Measurements from ENCODE around the gene ACTA2.

Gene ACTA2

GRCh38 chr10:88980800-88981199, 28.2 kb upstream of the ACTA2 start:
- no peak for DNase-seq

- no peak for DNase-seq
Observed at GRCh38 chr10:88980247-88980646, 27.7 kb upstream of the ACTA2 start.

- DNase-seq, result no peak
Observed at GRCh38 chr10:88979603-88980002, 27.0 kb upstream of the ACTA2 start.

GRCh38 chr10:88979153-88979562, 26.6 kb upstream of the ACTA2 start:
- DNase-seq, result no peak

GRCh38 chr10:88978463-88978862, 25.9 kb upstream of the ACTA2 start:
- no peak for DNase-seq

- DNase-seq, result no peak
Observed at GRCh38 chr10:88975377-88975720, 22.8 kb upstream of the ACTA2 start.

- DNase-seq, result no peak
Observed at GRCh38 chr10:88974446-88975376, 22.1 kb upstream of the ACTA2 start.

- DNase-seq, result no peak
Observed at GRCh38 chr10:88974012-88974411, 21.4 kb upstream of the ACTA2 start.

GRCh38 chr10:88971221-88972061, 18.9 kb upstream of the ACTA2 start:
- DNase-seq, result no peak

GRCh38 chr10:88968391-88968790, 15.8 kb upstream of the ACTA2 start:
- no peak for DNase-seq

- no peak for DNase-seq
Observed at GRCh38 chr10:88966797-88967196, 14.2 kb upstream of the ACTA2 start.

- DNase-seq, result no peak
Observed at GRCh38 chr10:88964869-88965415, 12.4 kb upstream of the ACTA2 start.

- no peak for DNase-seq
Observed at GRCh38 chr10:88964360-88964759, 11.8 kb upstream of the ACTA2 start.

GRCh38 chr10:88963318-88963717, 10.7 kb upstream of the ACTA2 start:
- DNase-seq, result no peak

- DNase-seq, result no peak
Observed at GRCh38 chr10:88962336-88962735, 9.8 kb upstream of the ACTA2 start.

GRCh38 chr10:88961266-88961665, 8.7 kb upstream of the ACTA2 start:
- DNase-seq, result no peak

- DNase-seq, result no peak
Observed at GRCh38 chr10:88960802-88961201, 8.2 kb upstream of the ACTA2 start.

- DNase-seq, result no peak
Observed at GRCh38 chr10:88958721-88959120, 6.1 kb upstream of the ACTA2 start.

GRCh38 chr10:88957381-88957780, 4.8 kb upstream of the ACTA2 start:
- no peak for DNase-seq

- no peak for DNase-seq
Observed at GRCh38 chr10:88954458-88955083, 2.0 kb upstream of the ACTA2 start.

- DNase-seq, result no peak
Observed at GRCh38 chr10:88953662-88954061, 1.1 kb upstream of the ACTA2 start.

- DNase-seq, result no peak
Observed at GRCh38 chr10:88949912-88950837, 2.4 kb downstream of the ACTA2 start.

Measured in stimulated activated CD4-positive, alpha-beta T cell treated with anti-CD3 and anti-CD28 coated beads, Interleukin-12 subunit alpha, Interleukin-12 subunit beta, amount 100 ng/mL, for 4 hours (primary cell).